Tibial nerve (tissue), 4 donors: ENCODE measurements around the gene IL6ST. TPM values are rescaled to one million over a fixed set of nuclear protein-coding genes. Genes with fewer than 3 reads are reported as not detected.

ENCODE experiments used
- DNase-seq, 2 donors: peaks; one replicate each; pipeline ENCODE4 v3.0.0-alpha.2; 2019; ENCODE audit warnings: low spot score in 2 of 2
- H3K27ac ChIP-seq, 4 donors: fragments of 200-600 bp; sonication (generic) in 3 of 4; one replicate each; pipeline ENCODE4 v1.5.1; 2017 to 2019; ENCODE audit warnings: mild to moderate bottlenecking in 1 of 4
- H3K27me3 ChIP-seq, 2 donors: fragments of 200-600 bp; sonication (generic) in 1 of 2; one replicate each; pipeline versions ENCODE4 v1.5.1 to v1.6.0; 2017 to 2019
- H3K36me3 ChIP-seq, 3 donors: fragments of 200-600 bp; sonication (generic); one replicate each; pipeline ENCODE4 v1.5.1; 2018 to 2019
- H3K4me1 ChIP-seq, 4 donors: fragments of 200-600 bp; sonication (generic) in 3 of 4; one replicate each; pipeline ENCODE4 v1.5.1; 2017 to 2019
- H3K4me3 ChIP-seq, 4 donors: fragments of 200-600 bp; sonication (generic) in 3 of 4; one replicate each; pipeline ENCODE4 v1.5.1; 2017 to 2019; ENCODE audit warnings: mild to moderate bottlenecking in 1 of 4, moderate library complexity in 1 of 4
- H3K9me3 ChIP-seq, 4 donors: fragments of 200-600 bp; sonication (generic) in 3 of 4; one replicate each; pipeline ENCODE4 v1.5.1; 2017 to 2019
- CTCF ChIP-seq, 5 experiments: fragments of 200-600 bp in 3 of 5; fragments of 450-650 bp in 2 of 5; sonication (generic) in 3 of 5; IDR thresholded peaks; one replicate each; pipeline ENCODE4 v1.5.1; 2016 to 2019; ENCODE audit warnings: antibody characterized with exemption in 5 of 5, mild to moderate bottlenecking in 3 of 5, moderate library complexity in 2 of 5
- EP300 ChIP-seq, 2 donors: sonication (generic); formaldehyde crosslinking; IDR thresholded peaks; one replicate each; pipeline ENCODE4 v1.6.1; 2017; ENCODE audit warnings: antibody characterized with exemption in 2 of 2, mild to moderate bottlenecking in 1 of 2
- POLR2A ChIP-seq, 2 donors: fragments of 450-650 bp; IDR thresholded peaks; one replicate each; pipeline ENCODE4 v1.6.1; 2017; ENCODE audit warnings: antibody characterized with exemption in 2 of 2, mild to moderate bottlenecking in 2 of 2, moderate library complexity in 2 of 2
- WGBS, 2 donors: methylation state at CpG; one replicate each; pipeline ENCODE4 v1.1.5; 2018; 5-methylcytosine and 5-hydroxymethylcytosine counted together
- small RNA-seq: library from RNA; depleted of rRNA; stranded (forward); fragments of <200 nt; gene quantifications from one replicate; pipeline ENCODE3, GENCODE V24; 2016
- total RNA-seq, 4 donors: library from RNA; depleted of rRNA; stranded (reverse); fragments of >200 nt; gene quantifications; one replicate each; pipeline ENCODE4 v1.1.0, GENCODE V29; 2016

The IL6ST gene
- total RNA-seq, 4 donors from 2014 or later: 368 to 466 (median 413) TPM

- DNase-seq: no peak
- H3K27ac ChIP-seq: no peak overlapping the region
- no peaks in the 10 kb centered on the region for H3K36me3 ChIP-seq
- H3K4me3 ChIP-seq: no peak overlapping the region
- 82 to 83% methylated on average over 5 of the region's 5 CpGs for WGBS, 2 donors
- no peaks in the 10 kb centered on the region for H3K27me3 ChIP-seq
- no peak for TF ChIP-seq EP300 (IDR thresholded peaks at IDR 0.05)
- no peak for TF ChIP-seq POLR2A (IDR thresholded peaks at IDR 0.05)
- no peak for TF ChIP-seq CTCF (IDR thresholded peaks at IDR 0.05)
- H3K4me1 ChIP-seq: no peaks in the 10 kb centered on the region
- H3K9me3 ChIP-seq: peaks cover 0 to 6% (median 0%) of the 10 kb centered on the region in 4 donors
These were observed 106.6 kb downstream of the IL6ST start for GRCh38 chr5:55888205-55888604.

- TF ChIP-seq EP300 (IDR thresholded peaks at IDR 0.05) (no peak), CTCF (IDR thresholded peaks at IDR 0.05) (no peak), POLR2A (IDR thresholded peaks at IDR 0.05) (no peak)
- no peaks in the 10 kb centered on the region for H3K27me3 ChIP-seq
- 92 to 93% methylated on average over 9 of the region's 9 CpGs for WGBS, 2 donors
- no peaks in the 10 kb centered on the region for H3K9me3 ChIP-seq
- H3K36me3 ChIP-seq: no peaks in the 10 kb centered on the region
- DNase-seq: no peak
- H3K27ac ChIP-seq: no peak overlapping the region
- no peaks in the 10 kb centered on the region for H3K4me1 ChIP-seq
- no peak overlapping the region for H3K4me3 ChIP-seq
These were observed 109.4 kb downstream of the IL6ST start for GRCh38 chr5:55885359-55885758.

Small RNA genes within 50 kb of the gene (small RNA-seq; reads per million reads assigned to genes)
- gene AC016596.1 (not detected), gene RF01210 (not detected)

Other genes with a start within 250 kb of the IL6ST start
- gene IL31RA, start 143.6 kb downstream of the IL6ST start, total RNA-seq: under 1 TPM in 1 of 4 donors, not detected in 3; 0.60 TPM
- not detected for gene ANKRD55, start 238.4 kb upstream of the IL6ST start, total RNA-seq